HCT116 (cell line): Measurements from ENCODE around the gene KIAA0825. TPM values are rescaled to one million over a fixed set of nuclear protein-coding genes. Genes with fewer than 3 reads are reported as not detected.

ENCODE experiments used
- ATAC-seq: fragments of 200-7000 bp; cut with Tn5 transposase; 2 replicates; pipeline ENCODE4 v1.9.1; 2020; ENCODE audit warnings: mild to moderate bottlenecking, moderate library complexity
- BruUV-seq: library from RNA; stranded (reverse); fragments of 400-500 nt; replicated peaks from 2 replicates; lab custom pipeline; 2021; lab: Mats Ljungman, UMichigan
- CTCF ChIA-PET: fragments of 300-600 bp; sonication (Branson Sonifier 250); formaldehyde crosslinking; loops from one replicate; lab custom pipeline; 2021; ENCODE audit warnings: antibody characterized with exemption; lab: Charles Lee
- POLR2A ChIA-PET: fragments of 300-600, 350-600 bp; sonication (Branson Sonifier 250); formaldehyde crosslinking; loops from one replicate; lab custom pipeline; 2021; ENCODE audit warnings: antibody characterized with exemption; lab: Charles Lee
- RAD21 ChIA-PET, 2 experiments: fragments of 300-600 bp; sonication (Branson Sonifier 250); formaldehyde crosslinking; loops; one replicate each; lab custom pipeline; 2023; ENCODE audit warnings: low total read pairs in 2 of 2; ENCODE audit not compliant: uncharacterized antibody in 2 of 2, unreplicated experiment in 2 of 2, low non-redundant PET in 1 of 2; lab: Charles Lee
- DNase-seq: peaks from one replicate; pipeline ENCODE4 v3.0.0-alpha.2; 2010; ENCODE audit warnings: low read depth, low spot score
- H2AFZ ChIP-seq: fragments of 200-600 bp; shearing (Covaris generic), sonication (generic); 2 replicates; pipeline ENCODE4 v1.6.1; 2017; ENCODE audit warnings: low read depth, mixed run types, mixed read lengths, antibody characterized with exemption, low read length; ENCODE audit not compliant: poor library complexity, severe bottlenecking
- H3K27ac ChIP-seq: 2 replicates; pipeline ENCODE4 v1.5.1; 2012; ENCODE audit warnings: low read depth, low read length
- H3K27me3 ChIP-seq: fragments of 200-600 bp; sonication (generic); 2 replicates; pipeline ENCODE4 v1.6.1; 2016; ENCODE audit warnings: mixed run types, low read length, mixed read lengths; ENCODE audit not compliant: insufficient read depth
- H3K36me3 ChIP-seq, 2 experiments: fragments of 200-500 bp in 1 of 2; fragments of 200-600 bp in 1 of 2; sonication (Bioruptor generic) in 1 of 2; sonication (generic) in 1 of 2; 2 replicates each; pipeline versions ENCODE4 v1.5.1 to v1.6.1; 2014 to 2016; ENCODE audit warnings: low read length in 2 of 2, inconsistent platforms in 1 of 2, mixed read lengths in 1 of 2, mixed run types in 1 of 2; ENCODE audit not compliant: insufficient read depth in 2 of 2, control insufficient read depth in 1 of 2
- H3K4me1 ChIP-seq, 2 experiments: fragments of 200-600 bp in 1 of 2; sonication (generic) in 1 of 2; 2 replicates each; pipeline versions ENCODE4 v1.5.1 to v1.6.1; 2012 to 2017; ENCODE audit warnings: low read length in 2 of 2, inconsistent platforms in 1 of 2, mild to moderate bottlenecking in 1 of 2, mixed read lengths in 1 of 2, mixed run types in 1 of 2, moderate library complexity in 1 of 2; ENCODE audit not compliant: insufficient read depth in 2 of 2, control insufficient read depth in 1 of 2
- H3K4me2 ChIP-seq: fragments of 200-600 bp; sonication (generic); 2 replicates; pipeline ENCODE4 v1.6.1; 2017; ENCODE audit warnings: mixed run types, low read length, mixed read lengths
- H3K4me3 ChIP-seq, 2 experiments: fragments of 200-600 bp in 1 of 2; sonication (generic) in 1 of 2; replicated peaks in 1 of 2; 2 replicates each; pipeline ENCODE4 v1.5.1; 2011 to 2016; ENCODE audit warnings: low read length in 2 of 2, control low read depth in 1 of 2, low read depth in 1 of 2, mild to moderate bottlenecking in 1 of 2, mixed read lengths in 1 of 2, mixed run types in 1 of 2
- H3K79me2 ChIP-seq: fragments of 200-600 bp; sonication (generic); 2 replicates; pipeline ENCODE4 v1.6.1; 2017; ENCODE audit warnings: mild to moderate bottlenecking, mixed run types, low read length, moderate library complexity, mixed read lengths; ENCODE audit not compliant: insufficient read depth
- H3K9ac ChIP-seq: fragments of 200-600 bp; sonication (generic); 2 replicates; pipeline ENCODE4 v1.6.1; 2016; ENCODE audit warnings: low read length, mixed read lengths
- H3K9me2 ChIP-seq: fragments of 200-600 bp; sonication (generic), shearing (Covaris generic); 2 replicates; pipeline ENCODE4 v1.6.1; 2017; ENCODE audit warnings: mixed run types, mild to moderate bottlenecking, moderate library complexity; ENCODE audit not compliant: insufficient read depth
- H3K9me3 ChIP-seq, 2 experiments: fragments of 200-500 bp in 1 of 2; fragments of 200-600 bp in 1 of 2; sonication (Bioruptor generic) in 1 of 2; sonication (generic) in 1 of 2; 2 replicates each; pipeline ENCODE4 v1.6.1; 2014 to 2017; ENCODE audit warnings: low read length in 2 of 2, mixed read lengths in 2 of 2, inconsistent platforms in 1 of 2, low read depth in 1 of 2, mild to moderate bottlenecking in 1 of 2, mixed run types in 1 of 2, moderate library complexity in 1 of 2; ENCODE audit not compliant: control insufficient read depth in 1 of 2, insufficient read depth in 1 of 2
- H4K20me1 ChIP-seq: fragments of 200-600 bp; sonication (generic), shearing (Covaris generic); 2 replicates; pipeline ENCODE4 v1.6.1; 2017; ENCODE audit warnings: mixed run types, mild to moderate bottlenecking, moderate library complexity; ENCODE audit not compliant: insufficient read depth
- ATF3 ChIP-seq: IDR thresholded peaks from 2 replicates; pipeline ENCODE4 v1.6.1; 2012
- CBX3 ChIP-seq: IDR thresholded peaks from 2 replicates; pipeline ENCODE4 v1.6.1; 2012; ENCODE audit warnings: low read depth
- CTCF ChIP-seq, 3 experiments: fragments of 200-600 bp in 1 of 3; sonication (generic) in 1 of 3; IDR thresholded peaks in 2 of 3; conservative IDR thresholded peaks in 1 of 3; 2 replicates each; pipeline ENCODE4 v1.5.1; 2012 to 2017; ENCODE audit warnings: low read depth in 2 of 3, low read length in 2 of 3, antibody characterized with exemption in 1 of 3, borderline replicate concordance in 1 of 3, control low read depth in 1 of 3, mild to moderate bottlenecking in 1 of 3, mixed read lengths in 1 of 3, mixed run types in 1 of 3, moderate library complexity in 1 of 3; ENCODE audit not compliant: insufficient read depth in 1 of 3
- EGR1 ChIP-seq: IDR thresholded peaks from 2 replicates; pipeline ENCODE4 v1.6.1; 2012; ENCODE audit warnings: low read depth
- ELF1 ChIP-seq: IDR thresholded peaks from 2 replicates; pipeline ENCODE4 v1.6.1; 2012; ENCODE audit warnings: low read depth, borderline replicate concordance
- EZH2phosphoT487 ChIP-seq: fragments of 200-600 bp; IDR thresholded peaks from 2 replicates; pipeline ENCODE4 v1.6.1; 2018; ENCODE audit warnings: antibody characterized with exemption, borderline replicate concordance
- JUND ChIP-seq: IDR thresholded peaks from 2 replicates; pipeline ENCODE4 v1.6.1; 2012
- MAX ChIP-seq: IDR thresholded peaks from 2 replicates; pipeline ENCODE4 v1.6.1; 2012
- POLR2AphosphoS5 ChIP-seq: IDR thresholded peaks from 2 replicates; pipeline ENCODE4 v1.6.1; 2011; ENCODE audit warnings: mild to moderate bottlenecking, low read depth, low read length, moderate library complexity
- RAD21 ChIP-seq: IDR thresholded peaks from 2 replicates; pipeline ENCODE4 v1.6.1; 2012; ENCODE audit warnings: low read depth, mild to moderate bottlenecking
- SRF ChIP-seq: IDR thresholded peaks from 2 replicates; pipeline ENCODE4 v1.6.1; 2012; ENCODE audit warnings: low read depth
- YY1 ChIP-seq: IDR thresholded peaks from 2 replicates; pipeline ENCODE4 v1.6.1; 2011; ENCODE audit warnings: low read length, low read depth, moderate library complexity, mild to moderate bottlenecking; ENCODE audit not compliant: insufficient replicate concordance; ENCODE audit errors: extremely low read depth
- ZFX ChIP-seq: fragments of 450-650 bp; IDR thresholded peaks from 2 replicates; pipeline ENCODE4 v1.6.1; 2017
- ZNF274 ChIP-seq: fragments of 200-500 bp; sonication (Bioruptor generic); IDR thresholded peaks from 2 replicates; pipeline ENCODE4 v1.6.1; 2014; ENCODE audit warnings: mild to moderate bottlenecking, low read depth, low read length, inconsistent platforms
- intact Hi-C: fragments of 100-400 bp; cut with micrococcal nuclease; formaldehyde crosslinking; loops from 2 replicates; pipeline ENCODE4 v1.10.0; 2022
- total RNA-seq: library from RNA; stranded (reverse); gene quantifications from one replicate; pipeline ENCODE4 v1.2.1, GENCODE V29; 2021; ENCODE audit not compliant: unreplicated experiment
- TF ChIP-seq, protein P1 (sequence below): IDR thresholded peaks from 2 replicates; pipeline ENCODE4 v1.6.1; 2012; ENCODE audit warnings: low read depth

KIAA0825 gene
- total RNA-seq, 1 experiment from 2014 or later: 1.4 TPM

DNA sequence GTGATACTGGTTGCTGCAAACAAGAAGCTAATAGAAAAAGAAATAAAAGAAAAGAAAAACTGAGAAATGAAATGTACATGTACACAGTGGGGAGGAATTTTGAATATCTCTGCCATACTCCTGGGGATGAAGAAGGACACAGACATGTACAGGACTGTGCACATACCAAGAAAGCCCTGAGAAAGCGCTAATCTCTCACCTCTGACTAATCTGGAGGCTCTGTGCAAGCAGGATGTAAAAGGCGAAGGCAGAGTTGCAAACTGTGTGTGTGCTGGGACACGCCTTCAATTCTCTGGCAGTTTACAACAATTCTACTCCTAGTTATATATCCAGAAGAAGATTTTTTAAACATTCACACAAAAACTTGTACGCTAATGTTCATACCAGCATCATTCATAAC lies 211.4 kb downstream of the KIAA0825 start:
- ATAC-seq: no peak
- intact Hi-C loops: no loop called here
- H2AFZ ChIP-seq: no peak overlapping the region
- ChIA-PET CTCF (no interaction called here), RAD21 (no interaction called here), POLR2A (no interaction called here)
- no peak overlapping the region for H3K4me2 ChIP-seq
- H4K20me1 ChIP-seq: no peaks in the 10 kb centered on the region
- H3K27me3 ChIP-seq: no peaks in the 10 kb centered on the region
- H3K27ac ChIP-seq: no peak overlapping the region
- H3K9me2 ChIP-seq: no peaks in the 10 kb centered on the region
- DNase-seq: no peak
- no peaks in the 10 kb centered on the region for H3K36me3 ChIP-seq
- BruUV-seq: no TSS peak
- H3K4me1 ChIP-seq: no peaks in the 10 kb centered on the region
- H3K79me2 ChIP-seq: no peaks in the 10 kb centered on the region
- no peaks in the 10 kb centered on the region for H3K9me3 ChIP-seq
- TF ChIP-seq EGR1: no peak
- TF ChIP-seq EZH2phosphoT487: no peak
- no peak for TF ChIP-seq POLR2AphosphoS5
- TF ChIP-seq JUND: no peak
- TF ChIP-seq MAX: no peak
- TF ChIP-seq ELF1: no peak
- no peak for TF ChIP-seq YY1
- no peak for TF ChIP-seq ZNF274
- no peak for TF ChIP-seq ATF3
- no peak for TF ChIP-seq CBX3
- H3K9ac ChIP-seq: no peak overlapping the region
- H3K4me3 ChIP-seq: no peak overlapping the region

- H3K36me3 ChIP-seq: no peaks in the 10 kb centered on the region
These were observed 214.9 kb downstream of the KIAA0825 start for GRCh38 chr5:94403483-94403882.

More at GRCh38 chr5:94403483-94403882, 214.9 kb downstream of the KIAA0825 start:
- ChIA-PET CTCF (no interaction called here), RAD21 (no interaction called here), POLR2A (no interaction called here)
- Histone ChIP-seq H3K4me2 (no peak overlapping the region), H3K9me2 (no peaks in the 10 kb centered on the region), H3K27ac (no peak overlapping the region), H2AFZ (no peak overlapping the region), H3K27me3 (no peaks in the 10 kb centered on the region), H3K4me1 (no peaks in the 10 kb centered on the region), H3K79me2 (no peaks in the 10 kb centered on the region), H3K9ac (no peak overlapping the region), H4K20me1 (no peaks in the 10 kb centered on the region), H3K9me3 (no peaks in the 10 kb centered on the region), H3K4me3 (no peak overlapping the region)
- no peak for DNase-seq
- no peak for ATAC-seq
- intact Hi-C loops: no loop called here
- no peak for TF ChIP-seq POLR2AphosphoS5
- TF ChIP-seq SRF: no peak
- no peak for TF ChIP-seq ZNF274
- TF ChIP-seq ZFX: no peak
- TF ChIP-seq RAD21: no peak
- TF ChIP-seq CBX3: no peak
- TF ChIP-seq JUND: no peak
- TF ChIP-seq ELF1: no peak
- TF ChIP-seq, protein P1, sequence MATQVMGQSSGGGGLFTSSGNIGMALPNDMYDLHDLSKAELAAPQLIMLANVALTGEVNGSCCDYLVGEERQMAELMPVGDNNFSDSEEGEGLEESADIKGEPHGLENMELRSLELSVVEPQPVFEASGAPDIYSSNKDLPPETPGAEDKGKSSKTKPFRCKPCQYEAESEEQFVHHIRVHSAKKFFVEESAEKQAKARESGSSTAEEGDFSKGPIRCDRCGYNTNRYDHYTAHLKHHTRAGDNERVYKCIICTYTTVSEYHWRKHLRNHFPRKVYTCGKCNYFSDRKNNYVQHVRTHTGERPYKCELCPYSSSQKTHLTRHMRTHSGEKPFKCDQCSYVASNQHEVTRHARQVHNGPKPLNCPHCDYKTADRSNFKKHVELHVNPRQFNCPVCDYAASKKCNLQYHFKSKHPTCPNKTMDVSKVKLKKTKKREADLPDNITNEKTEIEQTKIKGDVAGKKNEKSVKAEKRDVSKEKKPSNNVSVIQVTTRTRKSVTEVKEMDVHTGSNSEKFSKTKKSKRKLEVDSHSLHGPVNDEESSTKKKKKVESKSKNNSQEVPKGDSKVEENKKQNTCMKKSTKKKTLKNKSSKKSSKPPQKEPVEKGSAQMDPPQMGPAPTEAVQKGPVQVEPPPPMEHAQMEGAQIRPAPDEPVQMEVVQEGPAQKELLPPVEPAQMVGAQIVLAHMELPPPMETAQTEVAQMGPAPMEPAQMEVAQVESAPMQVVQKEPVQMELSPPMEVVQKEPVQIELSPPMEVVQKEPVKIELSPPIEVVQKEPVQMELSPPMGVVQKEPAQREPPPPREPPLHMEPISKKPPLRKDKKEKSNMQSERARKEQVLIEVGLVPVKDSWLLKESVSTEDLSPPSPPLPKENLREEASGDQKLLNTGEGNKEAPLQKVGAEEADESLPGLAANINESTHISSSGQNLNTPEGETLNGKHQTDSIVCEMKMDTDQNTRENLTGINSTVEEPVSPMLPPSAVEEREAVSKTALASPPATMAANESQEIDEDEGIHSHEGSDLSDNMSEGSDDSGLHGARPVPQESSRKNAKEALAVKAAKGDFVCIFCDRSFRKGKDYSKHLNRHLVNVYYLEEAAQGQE: no peak
- no peak for TF ChIP-seq YY1
- no peak for TF ChIP-seq CTCF (IDR thresholded peaks at IDR 0.05 in 2 of 3, conservative IDR thresholded peaks at IDR 0.05 in 1 of 3; ENCODE audit: borderline replicate concordance in 1 of 3, insufficient read depth in 1 of 3, low read depth in 2 of 3, low read length in 2 of 3)
- no TSS peak for BruUV-seq
